GM20000 (cell line): Measurements from ENCODE around the gene MYO1H.
"Not testable (repeated sequence)": the region's sequence is repeated elsewhere in the genome, so short reads cannot be mapped to it uniquely, and the experiment has no call there.

Source experiments
- DNase-seq: peaks from one replicate; pipeline ENCODE4 v3.0.0; 2012; ENCODE audit warnings: low spot score
- CTCF ChIP-seq: IDR thresholded peaks from 2 replicates; pipeline ENCODE4 v1.5.1; 2012; ENCODE audit warnings: mild to moderate bottlenecking, control low read depth; ENCODE audit errors: extremely low read depth, missing control alignments

MYO1H gene

DNA sequence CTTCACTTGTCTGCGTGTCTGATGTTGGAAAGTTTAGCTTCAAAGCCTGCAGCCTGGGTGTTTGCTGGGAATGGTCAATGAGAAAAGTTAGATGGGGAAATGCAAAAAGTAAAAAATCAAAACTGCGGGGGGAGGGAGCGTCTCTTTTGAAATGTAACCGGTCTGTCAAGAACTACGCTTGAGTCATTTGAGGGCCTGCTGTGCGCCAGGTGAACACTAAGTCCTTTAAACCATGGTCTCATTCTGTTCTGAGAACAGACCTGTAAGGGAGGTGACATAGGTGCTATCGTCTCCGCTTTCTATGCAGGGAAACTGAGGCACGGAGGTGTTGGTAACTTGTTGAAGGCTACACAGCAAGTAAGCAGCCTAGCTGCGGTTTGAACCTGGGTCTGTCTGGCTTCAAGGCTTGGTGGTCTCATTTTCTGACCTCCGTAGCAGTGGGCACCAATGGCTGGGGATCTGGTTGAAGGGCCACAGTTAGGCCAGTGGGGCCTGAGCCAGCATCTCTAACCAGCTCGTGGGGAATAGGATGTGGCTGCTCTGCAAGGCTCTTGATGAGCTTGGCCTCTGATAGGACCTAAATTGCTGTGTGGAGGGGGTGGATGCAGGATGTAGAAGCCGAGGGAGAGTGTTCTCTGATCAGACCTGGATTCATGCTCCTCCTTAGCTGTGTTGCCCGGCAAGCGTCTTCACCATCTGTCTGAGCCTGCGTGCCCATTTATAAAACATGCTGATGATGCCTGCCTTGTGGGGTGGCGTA lies 87.9 kb downstream of the MYO1H start:
- no peak for TF ChIP-seq CTCF
- no peak for DNase-seq

DNA sequence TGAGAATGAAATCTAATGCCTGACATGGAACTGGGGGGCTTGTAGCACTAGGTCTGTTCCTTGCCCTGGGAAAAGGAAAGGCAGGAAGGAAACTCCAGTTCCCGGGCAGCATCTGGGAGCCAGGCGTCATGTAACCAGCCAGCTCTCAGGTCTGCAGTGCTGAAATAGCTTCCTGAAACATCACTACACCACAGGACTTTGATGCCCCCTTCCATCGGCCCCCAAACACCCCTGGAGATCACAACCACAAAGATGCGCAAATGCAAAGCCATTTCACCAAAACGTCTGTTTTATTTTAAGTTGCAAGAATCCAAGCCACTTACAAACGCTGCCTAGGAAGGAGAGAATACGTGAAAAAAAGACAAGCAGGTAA lies 88.5 kb downstream of the MYO1H start:
- no peak for DNase-seq
- TF ChIP-seq CTCF = no peak

DNA sequence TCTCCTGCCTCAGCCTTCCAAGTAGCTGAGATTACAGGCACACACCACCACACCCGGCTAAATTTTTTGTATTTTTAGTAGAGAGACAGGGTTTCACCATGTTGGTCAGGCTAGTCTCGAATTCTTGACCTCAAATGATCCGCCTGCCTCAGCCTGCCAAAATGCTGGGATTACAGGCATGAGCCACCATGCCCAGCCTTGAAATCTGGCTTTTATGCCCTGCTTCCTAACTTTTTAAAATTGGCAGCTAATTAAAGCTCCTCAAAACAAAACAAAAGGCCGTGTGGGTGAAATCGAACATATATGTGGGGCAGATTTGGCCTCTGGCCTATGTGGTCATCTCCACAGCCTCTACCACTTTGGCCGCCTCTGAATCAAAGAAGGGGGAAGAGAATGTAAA lies 91.5 kb downstream of the MYO1H start:
- no peak for TF ChIP-seq CTCF
- no peak for DNase-seq

GRCh38 chr12:109439951-109440350 lies 92.3 kb downstream of the MYO1H start:
- DNase-seq = not testable (repeated sequence)

DNA sequence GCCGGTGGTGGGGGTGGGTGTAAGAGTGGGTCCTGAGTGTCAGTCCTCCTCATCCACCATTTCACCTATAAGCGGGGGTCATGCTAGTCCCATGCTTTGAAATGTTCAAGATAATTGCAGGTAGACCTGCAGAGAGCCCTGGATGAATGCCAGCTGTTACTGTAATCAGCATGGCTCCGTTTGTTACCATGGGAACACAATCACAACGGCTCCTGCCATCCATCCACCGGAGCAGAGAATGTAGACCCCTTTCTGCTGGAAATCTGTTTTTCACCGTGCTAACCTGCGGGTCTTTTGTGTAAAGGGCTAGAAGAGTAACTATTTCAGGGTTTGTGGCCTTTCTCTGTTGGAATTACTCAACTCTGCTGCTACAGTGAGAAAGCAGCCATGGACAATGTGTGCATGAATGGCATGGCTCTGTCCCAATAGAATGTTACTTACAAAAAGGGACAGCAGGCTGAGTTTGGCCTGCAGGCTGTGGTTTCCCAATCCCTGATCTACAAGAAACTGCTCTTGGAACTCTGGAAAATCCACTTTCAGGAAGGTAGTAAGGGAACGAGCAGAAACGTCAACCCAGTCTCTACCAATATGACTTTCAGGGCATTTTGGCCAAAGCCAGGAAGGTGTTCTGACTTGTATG lies 93.3 kb downstream of the MYO1H start:
- TF ChIP-seq CTCF = no peak
- no peak for DNase-seq

DNA sequence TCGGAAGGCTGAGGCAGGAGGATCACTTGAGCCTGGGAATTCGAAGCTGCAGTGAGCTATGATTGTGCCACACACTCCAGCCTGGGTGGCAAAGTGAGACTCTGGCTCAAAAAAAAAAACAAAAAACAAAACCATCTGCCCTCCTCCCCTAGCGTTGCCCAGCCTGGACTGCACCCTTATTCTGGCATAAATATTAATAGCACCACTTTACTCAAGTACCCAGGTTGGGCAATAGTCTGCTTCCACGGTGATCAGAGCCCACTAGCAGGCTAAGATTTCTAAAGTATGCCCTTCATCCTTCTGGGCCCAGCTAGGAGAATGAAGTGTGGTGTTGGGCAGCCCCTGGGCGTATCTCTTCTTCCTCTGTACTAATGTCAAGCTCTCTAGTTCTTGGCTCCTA lies 96.1 kb downstream of the MYO1H start:
- no peak for DNase-seq
- TF ChIP-seq CTCF = no peak

- TF ChIP-seq CTCF = no peak
- DNase-seq = no peak
Observed at GRCh38 chr12:109444259-109444658, 96.6 kb downstream of the MYO1H start.

GRCh38 chr12:109445191-109445609 lies 97.5 kb downstream of the MYO1H start:
- no peak for DNase-seq

More at GRCh38 chr12:109445191-109445609, 97.5 kb downstream of the MYO1H start:
- no peak for TF ChIP-seq CTCF
